BLaER1 treated with 17β-estradiol and CSF1 and Interleukin-3, amounts not matched to agents 10 nM and 100 nM (cell line): ENCODE measurements around the gene NAT9.

Experiments
- H3K27ac ChIP-seq, 11 experiments: shearing (Covaris generic); formaldehyde crosslinking; 2 replicates each; pipeline ENCODE4 v1.8.1; 2022
- H3K27me3 ChIP-seq, 11 experiments: shearing (Covaris generic); formaldehyde crosslinking; 2 replicates each; pipeline ENCODE4 v1.8.1; 2022
- H3K36me3 ChIP-seq, 11 experiments: shearing (Covaris generic); formaldehyde crosslinking; 2 replicates each; pipeline ENCODE4 v1.8.1; 2022
- H3K4me1 ChIP-seq, 10 experiments: shearing (Covaris generic); formaldehyde crosslinking; 2 replicates each; pipeline ENCODE4 v1.8.1; 2022
- H3K4me2 ChIP-seq, 11 experiments: shearing (Covaris generic); formaldehyde crosslinking; 2 replicates each; pipeline ENCODE4 v1.8.1; 2022
- H3K4me3 ChIP-seq, 10 experiments: shearing (Covaris generic); formaldehyde crosslinking; 2 replicates each; pipeline ENCODE4 v1.8.1; 2022
- H3K9ac ChIP-seq, 11 experiments: shearing (Covaris generic); formaldehyde crosslinking; 2 replicates each; pipeline ENCODE4 v1.8.1; 2022
- H3K9me3 ChIP-seq, 11 experiments: shearing (Covaris generic); formaldehyde crosslinking; replicated peaks in 1 of 11; 2 replicates each; pipeline ENCODE4 v1.8.1; 2022
- H4K20me1 ChIP-seq, 11 experiments: shearing (Covaris generic); formaldehyde crosslinking; 2 replicates each; pipeline ENCODE4 v1.8.1; 2022
- Cebpa-rat ChIP-seq, 11 experiments: shearing (Covaris generic); IDR thresholded peaks; 2 replicates each; pipeline ENCODE4 v1.8.1; 2022

The NAT9 gene

DNA sequence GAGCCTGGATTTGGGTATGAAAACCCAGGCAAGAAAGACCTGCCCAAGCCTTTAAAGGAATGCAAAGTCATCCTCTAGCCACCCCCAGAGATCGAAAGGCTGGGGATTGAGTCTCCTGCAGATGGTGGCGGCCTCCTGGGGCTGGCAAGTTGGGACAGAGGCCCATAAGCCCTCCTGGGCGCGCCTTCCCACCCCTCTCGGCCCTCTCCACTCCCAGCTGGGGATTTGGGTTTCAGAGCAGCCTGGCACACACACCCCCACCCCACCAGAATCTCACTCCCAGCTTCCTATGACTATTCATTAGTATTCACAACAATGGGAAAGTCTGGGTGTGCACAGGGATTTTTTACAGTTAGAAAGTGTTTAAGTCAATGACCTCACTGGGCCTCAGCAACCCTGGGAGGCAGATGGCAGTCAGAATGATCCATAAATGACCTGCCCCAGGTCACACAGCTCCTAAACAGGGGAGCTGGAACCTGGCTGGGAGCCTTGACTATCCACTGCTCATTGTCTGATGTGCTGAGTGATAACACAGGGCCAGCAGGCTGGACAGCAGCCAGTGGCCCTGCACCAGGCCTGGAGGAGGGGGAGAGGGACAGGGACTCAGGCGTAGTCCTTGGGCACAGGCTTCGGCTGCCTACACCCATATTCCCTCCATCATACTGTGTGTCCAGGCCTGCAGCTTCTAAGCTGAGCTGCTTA is 15.6 kb downstream of the NAT9 start:
- TF ChIP-seq Cebpa-rat (IDR thresholded peaks at IDR 0.05): no peak
- peaks cover 62 to 87% (median 83%) of the 10 kb centered on the region in 10 experiments for H3K4me1 ChIP-seq
- no peaks in the 10 kb centered on the region for H3K9me3 ChIP-seq
- H3K36me3 ChIP-seq: peaks cover 0 to 62% (median 27%) of the 10 kb centered on the region in 11 experiments; a peak in 16 of 22 replicates
- peaks cover 82 to 100% (median 95%) of the 10 kb centered on the region in 11 experiments for H4K20me1 ChIP-seq
- H3K27ac ChIP-seq: peak overlapping the region in 10 of 11 experiments; percentile 5 to 96 (median 82); a peak in 18 of 22 replicates
- H3K9ac ChIP-seq: peak overlapping the region; percentile 31 to 84 (median 71); a peak in 21 of 22 replicates
- no peaks in the 10 kb centered on the region for H3K27me3 ChIP-seq
- H3K4me2 ChIP-seq: peak overlapping the region; percentile 88 to 100 (median 96)
- H3K4me3 ChIP-seq: peak overlapping the region in 6 of 10 experiments; percentile 27 to 60 (median 46); a peak in 12 of 20 replicates

DNA sequence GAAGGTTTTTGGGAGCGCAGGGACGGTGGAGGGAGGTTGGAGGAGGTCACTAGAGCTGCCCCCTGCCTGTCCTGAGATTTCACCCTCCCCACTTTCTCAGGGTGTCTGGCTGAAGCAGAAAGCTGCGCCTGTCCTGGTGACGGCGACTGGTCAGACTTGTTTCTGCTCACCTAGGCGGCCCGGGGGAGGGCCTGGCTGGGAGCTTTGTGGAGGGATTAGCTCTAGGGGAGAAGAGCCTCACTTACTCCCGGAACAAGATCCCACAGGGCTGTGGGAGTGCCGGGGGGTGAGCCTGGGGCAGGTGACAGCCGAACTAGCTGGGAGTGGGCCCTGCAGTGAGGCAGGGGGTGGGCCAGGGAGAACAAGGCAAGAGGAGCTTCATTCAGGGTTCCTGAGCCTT is 16.2 kb downstream of the NAT9 start:
- peak overlapping the region; percentile 88 to 100 (median 96) for H3K4me2 ChIP-seq
- TF ChIP-seq Cebpa-rat (IDR thresholded peaks at IDR 0.05): no peak
- H3K9me3 ChIP-seq: no peaks in the 10 kb centered on the region
- peak overlapping the region in 10 of 11 experiments; percentile 5 to 96 (median 82); a peak in 18 of 22 replicates for H3K27ac ChIP-seq
- peaks cover 87 to 100% (median 99%) of the 10 kb centered on the region in 11 experiments for H4K20me1 ChIP-seq
- peak overlapping the region; percentile 31 to 84 (median 71); a peak in 21 of 22 replicates for H3K9ac ChIP-seq
- peak overlapping the region in 8 of 10 experiments; percentile 9 to 60 (median 45); a peak in 14 of 20 replicates for H3K4me3 ChIP-seq
- H3K4me1 ChIP-seq: peaks cover 68 to 93% (median 90%) of the 10 kb centered on the region in 10 experiments
- peaks cover 0 to 62% (median 27%) of the 10 kb centered on the region in 11 experiments; a peak in 16 of 22 replicates for H3K36me3 ChIP-seq
- H3K27me3 ChIP-seq: no peaks in the 10 kb centered on the region

DNA sequence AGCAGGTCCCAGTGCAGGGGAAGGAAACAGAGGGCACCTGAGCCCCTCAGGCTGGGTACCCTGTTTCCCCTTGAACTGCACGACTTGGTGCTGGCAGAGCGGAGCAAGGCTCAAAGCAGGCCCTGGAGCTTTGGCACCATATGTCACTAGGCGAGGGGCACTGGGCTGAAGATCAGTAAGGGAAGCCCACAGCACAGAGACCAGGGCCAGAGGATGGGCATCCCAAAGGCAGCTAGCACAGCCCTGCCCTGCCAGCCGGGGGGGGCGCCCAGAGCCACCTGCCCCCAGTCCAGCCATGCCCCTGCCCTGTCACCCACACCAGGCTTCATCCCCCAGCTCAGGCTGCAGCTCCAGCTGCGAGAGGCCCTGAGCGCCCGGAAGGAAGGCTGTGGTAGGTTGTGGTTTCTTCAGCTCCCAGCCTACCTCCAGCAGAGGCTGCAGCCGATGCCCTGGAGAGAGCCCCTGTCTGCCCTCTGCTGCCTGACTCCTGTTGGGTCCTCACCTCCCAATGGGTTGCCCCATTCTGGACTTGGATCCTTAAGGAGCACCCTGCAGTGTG is 16.8 kb downstream of the NAT9 start:
- Histone ChIP-seq H3K27ac (peak overlapping the region in 10 of 11 experiments; percentile 14 to 96 (median 82); a peak in 19 of 22 replicates), H3K9ac (peak overlapping the region; percentile 31 to 84 (median 71); a peak in 21 of 22 replicates), H3K4me3 (peak overlapping the region in 9 of 10 experiments; percentile 4 to 60 (median 46); a peak in 16 of 20 replicates), H3K36me3 (peaks cover 0 to 62% (median 24%) of the 10 kb centered on the region in 11 experiments; a peak in 15 of 22 replicates), H4K20me1 (peaks cover 87 to 100% (median 99%) of the 10 kb centered on the region in 11 experiments), H3K4me1 (peaks cover 70 to 98% (median 92%) of the 10 kb centered on the region in 10 experiments), H3K9me3 (no peaks in the 10 kb centered on the region), H3K4me2 (peak overlapping the region; percentile 88 to 100 (median 96)), H3K27me3 (no peaks in the 10 kb centered on the region)
- no peak for TF ChIP-seq Cebpa-rat (IDR thresholded peaks at IDR 0.05)

DNA sequence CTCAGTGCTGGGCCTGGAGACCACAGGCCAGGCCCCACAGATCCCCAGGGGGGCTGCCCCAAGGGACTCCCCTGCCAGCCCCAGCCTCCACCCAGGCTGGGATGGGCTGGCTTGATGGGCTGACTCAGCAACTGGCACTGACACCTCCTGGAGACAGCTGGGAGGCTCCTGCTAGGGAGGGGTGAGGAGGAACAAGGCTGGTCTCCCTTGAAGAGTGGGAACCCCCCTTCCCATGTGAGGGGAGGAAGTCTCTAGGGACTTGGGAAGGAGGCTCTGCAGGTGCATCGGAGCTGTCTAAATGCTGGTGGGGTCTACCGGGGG is 17.3 kb downstream of the NAT9 start:
- TF ChIP-seq Cebpa-rat (IDR thresholded peaks at IDR 0.05): no peak
- Histone ChIP-seq H3K9me3 (no peaks in the 10 kb centered on the region), H3K36me3 (peaks cover 0 to 62% (median 20%) of the 10 kb centered on the region in 11 experiments; a peak in 13 of 22 replicates), H4K20me1 (peaks cover 87 to 100% (median 99%) of the 10 kb centered on the region in 11 experiments), H3K27me3 (no peaks in the 10 kb centered on the region), H3K4me3 (peak overlapping the region; percentile 4 to 60 (median 45); a peak in 18 of 20 replicates), H3K4me2 (peak overlapping the region; percentile 88 to 100 (median 96)), H3K27ac (peak overlapping the region in 10 of 11 experiments; percentile 14 to 96 (median 82); a peak in 19 of 22 replicates), H3K9ac (peak overlapping the region; percentile 31 to 84 (median 71); a peak in 21 of 22 replicates), H3K4me1 (peaks cover 72 to 99% (median 94%) of the 10 kb centered on the region in 10 experiments)

DNA sequence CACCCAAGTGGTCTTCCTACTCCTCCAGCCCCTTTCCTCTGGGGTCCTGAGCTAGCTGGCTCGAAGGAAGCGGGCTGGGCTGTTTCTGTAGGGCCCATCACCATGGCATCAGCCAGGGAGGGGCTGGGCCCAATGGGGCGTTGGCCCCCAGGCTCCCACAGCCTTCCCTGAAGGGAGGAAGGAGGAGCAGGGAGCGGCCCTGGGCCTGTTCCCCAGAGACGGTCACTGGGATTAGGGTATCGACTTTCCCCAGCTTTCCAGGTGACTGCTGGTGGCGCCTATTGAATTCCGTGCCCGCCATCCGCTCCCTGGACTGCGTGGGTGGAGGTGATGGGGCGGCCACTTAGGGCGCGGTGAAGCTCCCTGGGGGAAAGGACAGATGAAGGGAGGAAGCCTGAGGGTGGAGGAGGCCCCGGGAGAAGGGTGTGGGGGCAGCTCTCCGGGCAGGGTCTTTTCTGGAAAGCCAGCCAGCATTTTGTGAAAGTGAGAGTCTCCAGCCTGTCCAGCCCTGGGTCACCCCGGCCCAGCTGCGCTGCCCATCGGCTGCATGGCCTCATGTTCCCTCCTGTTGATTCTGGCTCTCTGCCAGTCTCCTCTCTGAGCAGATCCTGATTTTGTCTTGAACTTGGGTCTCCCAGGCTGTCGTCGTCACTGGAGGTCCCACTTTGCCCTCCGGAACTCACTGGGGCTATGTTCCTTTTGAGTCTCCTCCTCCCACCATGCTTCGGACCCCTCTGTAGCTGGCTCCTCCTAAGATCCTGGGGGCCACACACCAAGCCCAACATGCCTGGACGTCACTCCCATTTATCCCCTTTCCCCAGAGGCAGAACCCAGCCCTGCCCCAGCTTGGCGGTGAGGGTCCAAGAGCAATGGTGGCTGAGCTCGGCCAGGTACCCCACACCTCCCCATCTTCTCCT is 18.0 kb downstream of the NAT9 start:
- peaks cover 76 to 100% (median 94%) of the 10 kb centered on the region in 10 experiments for H3K4me1 ChIP-seq
- peaks cover 90 to 100% (median 99%) of the 10 kb centered on the region in 11 experiments for H4K20me1 ChIP-seq
- no peaks in the 10 kb centered on the region for H3K27me3 ChIP-seq
- H3K9ac ChIP-seq: peak overlapping the region; percentile 31 to 84 (median 71); a peak in 20 of 22 replicates
- H3K4me3 ChIP-seq: peak overlapping the region in 9 of 10 experiments; percentile 4 to 60 (median 46); a peak in 17 of 20 replicates
- H3K4me2 ChIP-seq: peak overlapping the region; percentile 88 to 100 (median 96)
- peaks cover 0 to 62% (median 19%) of the 10 kb centered on the region in 11 experiments; a peak in 13 of 22 replicates for H3K36me3 ChIP-seq
- H3K9me3 ChIP-seq: no peaks in the 10 kb centered on the region
- peak overlapping the region in 10 of 11 experiments; percentile 14 to 96 (median 82); a peak in 19 of 22 replicates for H3K27ac ChIP-seq
- no peak for TF ChIP-seq Cebpa-rat (IDR thresholded peaks at IDR 0.05)

DNA sequence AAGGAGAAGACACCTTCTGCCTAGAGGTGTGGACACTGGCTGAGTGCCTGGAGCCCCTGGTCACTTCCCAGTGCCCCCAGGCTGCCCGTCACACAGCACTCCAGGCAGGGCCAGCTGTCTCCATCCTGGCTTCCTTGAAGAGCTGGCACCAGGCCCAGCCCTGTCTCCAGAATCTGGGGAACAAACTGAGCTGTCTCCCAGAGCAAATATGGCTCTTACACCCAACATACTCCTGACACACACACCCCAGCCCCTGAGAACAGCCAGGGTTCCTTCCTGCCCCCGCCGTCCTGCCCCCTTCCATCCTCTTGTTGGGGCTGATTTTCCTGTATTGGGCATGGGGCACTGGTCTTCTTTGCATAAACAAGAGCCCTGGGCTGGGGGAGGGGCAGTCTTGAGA is 18.6 kb downstream of the NAT9 start:
- Histone ChIP-seq H3K9ac (peak overlapping the region in 10 of 11 experiments; percentile 14 to 84 (median 70); a peak in 18 of 22 replicates), H3K9me3 (no peaks in the 10 kb centered on the region), H3K36me3 (peaks cover 0 to 62% (median 22%) of the 10 kb centered on the region in 11 experiments; a peak in 15 of 22 replicates), H3K4me1 (peaks cover 77 to 100% (median 95%) of the 10 kb centered on the region in 10 experiments), H3K27ac (peak overlapping the region in 9 of 11 experiments; percentile 65 to 96 (median 82); a peak in 16 of 22 replicates), H3K27me3 (no peaks in the 10 kb centered on the region), H3K4me2 (peak overlapping the region; percentile 88 to 100 (median 96)), H4K20me1 (peaks cover 95 to 100% (median 100%) of the 10 kb centered on the region in 11 experiments), H3K4me3 (peak overlapping the region in 7 of 10 experiments; percentile 4 to 60 (median 46); a peak in 12 of 20 replicates)
- TF ChIP-seq Cebpa-rat (IDR thresholded peaks at IDR 0.05): no peak

DNA sequence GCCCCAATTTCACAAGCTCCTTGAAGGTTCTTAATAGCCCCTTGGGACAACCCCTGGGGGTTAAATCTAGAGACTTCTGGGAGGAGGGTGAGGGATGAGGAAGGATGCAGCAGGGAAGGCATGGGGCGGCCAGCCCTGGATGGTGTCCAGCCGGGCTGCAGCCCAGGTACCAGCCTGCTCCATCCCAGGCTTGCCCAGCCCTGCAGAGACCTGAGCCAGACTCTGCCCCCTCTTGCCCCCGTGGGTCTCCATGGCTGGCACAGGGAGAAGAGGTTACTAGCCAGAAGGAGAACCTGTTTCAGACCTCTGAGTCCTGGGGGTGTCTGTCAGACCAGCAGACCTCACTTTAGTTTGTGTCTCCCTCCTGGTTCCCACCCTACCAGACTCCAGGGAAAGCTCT is 19.3 kb downstream of the NAT9 start:
- TF ChIP-seq Cebpa-rat (IDR thresholded peaks at IDR 0.05): no peak
- no peaks in the 10 kb centered on the region for H3K27me3 ChIP-seq
- peak overlapping the region; percentile 88 to 100 (median 96) for H3K4me2 ChIP-seq
- H3K9ac ChIP-seq: peak overlapping the region in 8 of 11 experiments; percentile 2 to 84 (median 63); a peak in 12 of 22 replicates
- no peaks in the 10 kb centered on the region for H3K9me3 ChIP-seq
- peak overlapping the region in 7 of 11 experiments; percentile 65 to 96 (median 83); a peak in 11 of 22 replicates for H3K27ac ChIP-seq
- peak overlapping the region in 3 of 10 experiments; percentile 46 to 60 (median 49); a peak in 4 of 20 replicates for H3K4me3 ChIP-seq
- H3K36me3 ChIP-seq: peaks cover 0 to 62% (median 28%) of the 10 kb centered on the region in 11 experiments; a peak in 15 of 22 replicates
- H3K4me1 ChIP-seq: peaks cover 83 to 100% (median 99%) of the 10 kb centered on the region in 10 experiments
- H4K20me1 ChIP-seq: peaks cover 99 to 100% (median 100%) of the 10 kb centered on the region in 11 experiments
